HG02981 (cell line): Measurements from ENCODE around the gene ALAS1.
"Not testable (repeated sequence)": the region's sequence is repeated elsewhere in the genome, so short reads cannot be mapped to it uniquely, and the experiment has no call there.

ENCODE experiments used
- ATAC-seq: cut with Tn5 transposase; IDR thresholded peaks from one replicate; pipeline ENCODE4 v1.9.1; 2021; ENCODE audit warnings: mild to moderate bottlenecking, moderate library complexity; ENCODE audit not compliant: unreplicated experiment

Gene ALAS1

DNA sequence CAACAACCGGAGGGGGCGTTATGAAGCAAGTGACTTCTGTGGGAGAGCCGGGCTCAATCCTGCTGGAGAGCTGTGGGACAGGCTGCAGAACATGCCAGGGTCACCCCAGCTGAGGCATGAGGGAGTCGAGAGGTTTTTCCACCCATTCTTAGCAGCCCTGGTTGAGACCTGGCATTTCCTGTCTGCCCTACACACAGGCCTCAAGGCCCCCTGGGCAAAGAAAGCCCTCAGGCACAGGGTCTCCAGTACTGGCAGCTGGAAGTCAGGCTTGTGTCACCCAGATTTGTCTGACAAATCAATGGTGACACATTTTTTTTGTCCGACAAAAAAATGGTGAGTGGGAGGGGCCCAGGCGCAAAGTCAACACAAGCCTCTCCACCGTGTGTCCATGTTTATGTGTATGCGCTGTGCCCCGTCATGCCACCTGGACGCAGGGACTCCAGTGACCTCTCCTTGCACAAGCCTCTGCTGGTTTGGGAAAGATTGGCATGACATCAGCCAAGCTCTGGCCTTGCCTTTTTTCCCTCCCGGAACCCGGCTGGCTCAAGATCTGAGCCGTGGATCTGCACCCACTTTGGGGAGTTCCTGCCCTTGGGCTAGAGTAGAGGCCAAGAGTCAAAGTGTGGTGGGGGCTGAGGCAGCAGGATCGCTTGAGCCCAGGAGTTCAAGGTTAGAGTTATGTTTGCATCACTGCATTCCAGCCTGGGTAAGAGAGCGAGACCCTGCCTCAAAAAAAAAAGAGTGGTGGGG is 20.8 kb upstream of the ALAS1 start:
- no peak for ATAC-seq

GRCh38 chr3:52177701-52178042 is 20.3 kb upstream of the ALAS1 start:
- ATAC-seq = no peak

DNA sequence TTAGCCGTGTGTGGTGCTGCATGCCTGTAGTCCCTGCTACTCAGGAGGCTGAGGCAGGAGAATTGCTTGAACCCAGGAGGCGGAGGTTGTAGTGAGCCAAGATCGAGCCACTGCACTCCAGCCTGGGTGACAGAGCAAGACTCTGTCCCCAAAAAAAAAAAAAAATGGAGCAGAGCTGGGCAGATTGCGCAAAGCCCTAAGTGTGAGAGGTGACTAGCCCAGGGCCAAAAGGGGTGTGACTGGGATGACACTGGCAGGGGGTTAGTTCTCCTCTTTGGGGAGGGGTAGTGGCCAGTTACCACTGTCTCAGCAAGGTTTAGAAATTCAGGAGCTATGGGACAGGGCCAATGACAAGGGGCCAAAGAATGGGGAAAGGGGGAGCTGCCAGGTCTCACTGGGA is 19.8 kb upstream of the ALAS1 start:
- ATAC-seq = not testable (repeated sequence)

DNA sequence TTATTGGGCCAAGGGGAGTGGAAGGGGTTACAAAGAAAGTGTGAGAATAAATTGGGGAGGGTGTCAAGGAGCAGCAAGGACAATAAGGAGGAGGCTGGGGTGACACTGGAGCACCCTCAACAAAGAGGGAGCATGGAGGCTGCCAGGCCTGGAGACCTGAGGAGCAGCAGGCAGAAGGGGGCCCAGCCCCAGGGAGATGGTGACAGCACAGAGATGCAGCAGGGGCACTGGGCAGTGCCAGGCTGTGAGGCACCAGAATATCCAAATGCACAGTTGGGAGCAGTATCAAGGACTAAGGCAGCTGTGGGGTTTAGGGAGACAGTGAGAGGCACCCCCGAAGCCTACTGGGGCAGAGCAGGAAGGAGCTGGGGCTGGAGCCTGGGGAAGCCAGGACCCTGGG is 19.4 kb upstream of the ALAS1 start:
- no peak for ATAC-seq

DNA sequence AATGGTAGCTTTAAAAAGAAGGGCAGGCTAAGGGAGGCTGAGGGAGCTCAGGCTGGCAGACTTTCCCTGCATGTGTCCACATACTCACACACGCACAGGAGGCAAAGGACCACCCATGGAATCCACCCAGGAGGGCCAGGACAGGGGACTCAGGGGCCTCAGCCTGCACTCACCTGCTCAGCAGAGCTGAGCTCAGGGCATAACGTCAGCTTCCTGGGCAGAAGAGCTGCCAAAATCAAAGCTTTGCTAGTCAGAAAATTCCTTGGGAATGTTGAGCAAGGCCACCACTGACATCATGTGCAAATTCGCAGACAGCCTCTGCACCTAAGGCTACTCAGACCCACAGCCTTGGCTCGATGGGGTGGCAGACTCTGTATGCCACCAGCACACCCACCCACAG is 16.4 kb upstream of the ALAS1 start:
- no peak for ATAC-seq

DNA sequence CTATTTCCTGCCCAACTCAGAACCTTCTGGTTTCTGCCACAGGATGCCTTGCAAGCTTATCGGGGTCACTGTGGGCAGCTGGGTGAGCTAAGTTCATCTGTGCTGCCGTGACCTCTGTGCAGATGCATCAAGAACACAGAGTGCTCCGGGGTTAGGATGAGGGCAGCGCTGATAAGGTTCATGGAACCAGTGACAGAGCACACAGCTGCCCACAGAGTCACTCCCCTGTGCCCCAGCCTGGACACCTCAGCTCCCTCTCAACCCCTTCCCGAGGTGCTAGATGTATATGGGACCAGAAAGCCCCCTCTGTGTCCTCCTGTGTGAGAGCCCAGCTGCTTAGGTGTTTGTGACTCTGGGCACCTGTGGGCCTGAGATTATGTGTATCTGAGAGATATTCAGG is 15.8 kb upstream of the ALAS1 start:
- no peak for ATAC-seq

DNA sequence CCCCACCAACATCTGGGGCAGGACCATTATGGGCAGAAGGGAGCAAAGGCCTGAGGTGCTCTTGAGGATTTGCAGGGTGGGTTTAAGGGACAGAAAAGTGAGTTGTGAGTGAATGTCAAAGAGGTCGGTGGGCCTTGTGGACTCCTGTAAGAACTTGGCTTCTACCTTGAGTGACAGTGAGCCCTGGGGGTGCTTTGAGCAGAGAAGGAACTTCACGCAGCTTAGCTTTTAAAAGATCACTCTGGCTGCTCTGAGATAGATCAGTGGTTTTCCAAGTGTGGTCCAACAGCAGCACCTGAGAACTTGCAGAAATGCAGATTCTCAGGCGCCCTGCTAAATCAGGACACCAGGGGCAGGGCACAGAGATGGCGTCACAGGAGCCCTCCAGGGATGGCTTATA is 15.3 kb upstream of the ALAS1 start:
- no peak for ATAC-seq

DNA sequence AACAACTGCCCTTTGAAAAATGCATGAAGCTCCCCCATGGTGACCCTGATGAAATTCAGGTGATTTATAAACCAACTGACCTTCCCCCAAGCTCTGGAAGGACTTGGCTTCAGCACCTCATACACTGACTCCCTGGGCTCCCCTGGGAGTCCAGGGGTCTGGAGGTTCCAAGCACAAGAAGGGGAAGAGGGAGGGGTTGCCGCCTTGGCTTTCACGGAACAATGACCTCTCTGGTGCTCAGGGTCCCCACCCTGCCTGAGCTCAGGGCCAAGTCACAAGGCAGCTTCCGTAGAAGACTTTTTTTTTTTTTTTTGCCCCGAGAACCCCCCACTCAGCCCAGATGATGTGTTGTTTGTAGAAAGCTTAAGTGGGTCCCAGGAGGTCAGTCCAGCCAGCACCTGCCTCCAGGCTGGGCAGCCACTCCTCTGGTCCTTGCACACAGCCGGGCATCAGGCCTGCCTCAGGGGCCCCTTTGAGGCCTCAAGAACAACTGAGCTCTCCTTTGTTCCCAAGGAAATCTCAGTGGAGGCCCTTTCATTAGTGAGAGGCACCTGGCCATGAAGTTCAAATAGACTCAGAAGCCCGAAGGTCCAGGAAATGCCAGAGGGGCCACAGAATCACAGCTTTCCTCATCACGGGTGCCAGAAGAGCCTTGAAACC is 14.0 kb upstream of the ALAS1 start:
- no peak for ATAC-seq

- ATAC-seq = no peak
Measured at GRCh38 chr3:52184690-52185089, 13.3 kb upstream of the ALAS1 start.

DNA sequence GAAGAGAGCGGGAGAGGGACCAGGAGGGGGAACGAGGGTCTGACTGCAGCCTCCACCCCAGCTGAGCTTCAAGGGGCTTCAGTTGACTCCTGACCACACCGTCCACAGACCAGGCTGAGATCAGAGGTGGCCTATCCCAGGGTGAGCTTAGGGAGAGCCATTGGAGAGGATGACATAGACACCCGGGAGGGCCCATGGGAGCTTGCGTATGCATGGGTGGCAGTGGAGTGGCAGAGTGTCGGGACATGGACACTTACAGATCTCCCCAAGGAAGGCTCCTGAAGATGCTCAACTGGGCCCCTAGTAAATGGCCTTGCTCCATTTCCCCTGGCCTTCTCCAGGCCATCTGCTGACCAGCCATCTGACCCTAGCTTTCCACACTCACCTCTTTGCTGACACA is 12.6 kb upstream of the ALAS1 start:
- ATAC-seq = no peak

DNA sequence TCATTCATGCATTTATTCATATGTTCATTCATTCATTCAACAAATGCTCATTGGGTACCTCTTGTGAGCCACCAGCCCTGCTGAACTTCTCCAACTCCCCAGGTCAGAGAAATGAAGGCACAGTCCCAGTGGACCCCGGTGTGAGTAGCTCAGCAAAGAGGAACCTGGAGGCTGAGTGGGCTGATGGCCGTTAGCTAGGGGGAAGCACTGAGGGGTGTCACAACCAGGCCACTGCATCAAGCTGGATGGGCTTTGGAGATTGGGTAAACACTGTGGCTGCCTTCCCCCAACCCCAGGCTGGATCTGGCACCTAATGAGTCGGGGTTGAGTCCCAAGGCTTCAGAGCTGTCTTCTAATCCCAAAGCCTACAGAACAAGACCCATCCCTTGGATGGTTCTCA is 12.1 kb upstream of the ALAS1 start:
- ATAC-seq = no peak

- no peak for ATAC-seq
Measured at GRCh38 chr3:52186729-52187128, 11.2 kb upstream of the ALAS1 start.

DNA sequence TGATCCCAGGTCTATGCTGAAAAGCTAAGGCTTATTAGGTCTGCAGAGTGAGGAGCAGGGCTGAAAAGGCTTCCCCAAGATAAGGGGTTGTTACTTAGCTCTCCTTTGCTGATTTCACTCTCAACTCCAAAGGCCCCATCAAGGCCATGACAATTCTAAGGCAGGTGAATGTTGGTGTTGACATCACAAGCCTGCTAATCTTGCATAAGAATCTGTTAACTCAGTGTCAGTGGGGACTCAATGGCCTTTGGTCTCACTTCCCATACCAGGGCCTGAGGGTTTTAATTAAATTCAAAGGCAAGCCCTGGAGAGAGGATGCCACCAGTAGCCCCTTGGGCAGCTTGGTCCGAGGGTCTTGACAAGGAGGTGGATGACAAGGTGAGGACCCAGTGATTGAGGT is 9.4 kb upstream of the ALAS1 start:
- no peak for ATAC-seq

DNA sequence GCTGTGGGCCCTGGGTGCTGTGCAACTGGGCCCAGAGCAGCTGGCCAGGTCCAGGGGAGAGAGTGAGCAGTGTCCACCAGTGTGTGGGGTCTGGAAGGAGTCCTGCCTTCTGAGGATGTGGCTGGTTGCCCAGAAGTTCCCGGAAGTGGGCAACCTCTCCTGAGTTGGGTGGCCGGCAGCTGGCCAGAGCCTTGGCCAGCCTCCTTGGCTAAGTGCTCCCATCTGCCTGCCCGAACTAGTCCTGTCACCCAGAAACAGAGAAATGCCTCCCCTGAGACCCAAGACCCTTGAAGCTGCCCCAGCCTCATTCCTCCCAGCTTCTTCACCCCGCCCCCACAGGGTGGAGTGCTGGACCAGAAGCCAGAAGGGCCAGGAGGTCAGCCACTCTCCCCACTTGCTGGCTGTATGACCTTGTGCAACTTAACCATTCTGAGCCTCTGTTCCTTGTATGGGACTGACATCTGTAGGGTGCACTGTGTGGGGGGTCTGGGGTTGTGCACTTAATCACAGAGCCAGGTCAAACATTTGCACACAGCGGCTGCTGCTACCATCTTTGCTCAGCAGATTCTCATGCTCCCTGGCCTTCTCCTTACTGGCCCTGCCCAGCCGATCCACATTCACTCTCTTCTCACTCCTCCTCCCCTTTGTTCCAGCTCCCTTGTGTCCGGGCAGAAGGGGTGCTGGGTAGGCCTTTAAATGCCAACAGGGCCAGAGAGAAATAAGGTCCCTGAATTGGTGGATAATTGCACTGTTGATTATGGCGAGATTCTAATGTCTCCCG is 7.5 kb upstream of the ALAS1 start:
- no peak for ATAC-seq

DNA sequence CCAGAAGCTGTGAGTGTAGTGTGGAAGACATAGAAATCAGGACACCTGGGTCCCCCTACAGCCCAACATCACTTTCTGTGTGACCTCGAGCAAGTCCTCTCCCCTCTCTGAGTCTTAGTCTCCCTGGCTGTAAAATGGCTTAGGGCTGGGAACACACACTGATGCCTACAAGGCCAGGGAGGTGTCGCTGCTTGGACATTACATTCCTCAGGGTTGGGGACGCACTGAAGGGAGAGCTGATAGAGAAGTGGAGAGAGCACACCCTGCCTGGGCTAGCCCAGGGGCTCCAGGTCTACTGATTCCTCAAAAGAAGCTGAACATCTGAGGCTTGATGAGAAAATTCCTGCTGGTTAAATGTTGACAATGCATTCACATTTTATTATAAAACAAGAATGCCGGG is 6.3 kb upstream of the ALAS1 start:
- ATAC-seq = no peak

- no peak for ATAC-seq
Measured at GRCh38 chr3:52193065-52193464, 4.9 kb upstream of the ALAS1 start.

- ATAC-seq = no peak
Measured at GRCh38 chr3:52194485-52195290, 3.3 kb upstream of the ALAS1 start.

- ATAC-seq = no peak
Measured at GRCh38 chr3:52195291-52195597, 2.7 kb upstream of the ALAS1 start.

GRCh38 chr3:52195823-52196331 is 2.1 kb upstream of the ALAS1 start:
- ATAC-seq = no peak

DNA sequence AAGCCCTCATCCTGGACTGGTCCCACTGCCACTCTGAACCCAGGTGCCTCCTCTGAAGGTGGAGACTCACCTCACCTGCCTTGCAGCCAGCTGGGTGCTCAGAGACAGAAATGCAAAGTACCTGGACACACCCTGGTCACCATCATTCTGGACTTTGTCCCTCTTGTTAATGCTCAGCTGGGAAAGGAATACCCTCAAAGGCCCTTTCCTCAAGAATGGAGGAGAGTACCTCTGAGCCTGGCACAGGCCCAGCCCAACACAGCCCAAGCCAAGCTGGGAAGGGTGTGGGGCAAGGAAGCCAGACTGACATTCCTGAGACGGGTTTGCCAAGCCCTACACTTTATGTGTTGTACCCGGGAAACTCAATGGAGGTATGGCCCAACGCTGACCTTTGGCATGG is 983 bp upstream of the ALAS1 start:
- no peak for ATAC-seq

- peak; percentile 3 for ATAC-seq
Measured at GRCh38 chr3:52197499-52197841, 490 bp upstream of the ALAS1 start.
